ENCODE measurements around the gene EAF2.
"Not testable (repeated sequence)": the region's sequence is repeated elsewhere in the genome, so short reads cannot be mapped to it uniquely, and the experiment has no call there.

EAF2 gene

DNA sequence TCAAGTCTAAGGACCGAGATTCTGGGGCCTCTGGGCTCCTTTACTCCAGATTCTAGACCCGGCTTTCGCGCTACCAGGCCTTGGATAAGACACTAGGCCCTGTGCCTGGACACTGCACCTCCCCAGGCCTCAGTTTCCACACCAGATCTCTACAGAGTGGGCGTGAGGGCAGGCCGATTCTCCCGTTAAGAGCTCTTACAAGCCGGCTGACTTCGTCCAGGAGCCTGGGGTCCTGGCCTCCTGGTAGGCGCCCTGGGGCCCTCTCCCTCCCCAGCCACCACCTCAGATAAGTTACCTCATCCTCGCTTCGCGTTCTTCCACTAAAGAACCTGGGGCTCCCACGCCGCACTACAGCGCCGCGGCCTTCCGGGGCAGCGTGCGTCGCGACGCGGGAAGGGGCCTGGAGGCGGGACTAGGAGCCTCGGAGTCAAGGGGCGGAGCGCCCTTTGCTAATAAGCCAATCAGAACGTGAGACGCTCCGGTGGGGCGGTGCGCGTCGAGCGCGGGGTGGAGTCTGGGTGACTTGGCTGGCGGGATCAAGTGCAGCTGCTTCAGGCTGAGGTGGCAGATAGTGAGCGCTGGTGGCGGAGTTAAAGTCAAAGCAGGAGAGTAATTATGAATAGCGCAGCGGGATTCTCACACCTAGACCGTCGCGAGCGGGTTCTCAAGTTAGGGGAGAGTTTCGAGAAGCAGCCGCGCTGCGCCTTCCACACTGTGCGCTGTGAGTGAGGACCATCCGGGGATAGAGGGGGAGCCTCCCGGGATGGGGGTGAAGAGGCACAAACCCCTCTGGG lies at the start of gene EAF2, which contains the start of gene IQCB1:
Gene EAF2, plus strand, starts transcription at position 539 of the 794 bp plus-strand sequence. Its CDS starts 77 bp downstream, at position 616.
Gene IQCB1, minus strand, starts transcription at position 390 of the 794 bp plus-strand sequence. CDS start 6,100 bp downstream, outside the sequence.
- peak; percentile 93 for DNase-seq

DNA sequence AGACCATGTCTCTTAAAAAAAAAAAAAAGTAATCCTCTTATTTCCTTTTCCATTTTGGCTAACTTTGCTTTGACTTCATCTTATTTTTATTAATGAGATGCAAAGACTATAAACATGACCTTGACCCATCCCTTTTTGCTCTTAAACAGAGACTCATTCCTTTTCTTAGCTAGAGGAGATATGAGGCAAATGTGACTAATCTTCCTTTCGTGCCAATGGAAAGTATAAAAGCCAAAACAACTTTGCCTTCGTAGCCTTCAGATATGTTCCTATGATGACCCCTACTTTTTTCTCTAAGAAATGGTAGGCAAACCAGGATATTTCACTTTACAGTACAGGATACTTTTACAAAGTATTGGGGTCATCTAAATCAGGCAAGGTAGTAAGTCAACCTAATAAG lies 48.5 kb upstream of the EAF2 start:
- no peak for DNase-seq

DNA sequence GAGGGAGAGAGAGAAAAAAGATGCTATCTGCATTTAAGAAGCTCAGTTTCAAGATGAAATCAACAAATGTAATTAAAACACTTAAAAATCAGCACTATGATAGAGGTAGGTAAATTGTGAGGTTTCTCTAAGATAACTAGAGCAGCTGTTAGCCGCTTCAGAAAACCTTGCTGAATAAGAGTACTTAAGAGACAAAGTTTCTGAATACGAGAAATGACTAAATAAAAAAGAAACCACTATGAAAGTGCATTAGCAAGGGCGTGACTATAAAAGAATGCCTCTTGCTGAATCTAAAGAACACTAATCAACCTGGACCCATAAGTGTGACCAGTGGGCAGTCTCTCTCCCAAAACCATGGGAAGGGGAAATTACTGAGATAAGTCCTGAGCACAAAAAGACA lies 41.9 kb upstream of the EAF2 start:
- no peak for DNase-seq

DNA sequence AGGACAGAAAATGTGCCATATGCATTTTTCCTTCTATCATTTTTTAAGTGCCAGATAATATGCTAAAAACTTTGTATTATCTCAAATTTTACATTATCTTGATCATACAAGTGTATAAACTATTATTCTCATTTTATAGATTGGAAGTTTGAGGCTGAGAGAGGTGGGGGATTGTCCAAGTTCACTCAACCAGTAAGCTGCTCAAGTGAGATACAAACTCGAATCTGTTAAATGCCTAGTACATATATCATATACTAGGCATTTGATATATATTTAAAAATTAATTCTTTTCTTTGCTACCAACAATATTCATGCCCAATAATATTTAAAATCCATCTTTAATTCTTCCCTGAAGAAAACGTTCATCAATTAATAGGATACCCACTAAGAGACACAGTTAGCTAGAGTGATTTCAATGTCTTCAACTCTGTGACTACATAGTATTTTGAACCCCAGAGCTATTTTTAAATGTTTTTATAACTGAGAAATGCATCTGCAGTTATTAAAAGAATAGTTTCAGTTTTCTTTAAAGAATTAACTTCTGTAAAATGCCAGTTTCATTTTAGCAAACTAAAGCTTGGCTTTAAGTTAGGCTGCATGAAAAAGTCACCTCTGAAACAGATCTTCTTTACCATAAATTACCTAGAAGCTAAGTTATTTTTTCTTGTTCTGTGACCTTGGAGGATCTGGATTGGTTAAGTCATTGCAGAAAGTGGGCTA lies 40.6 kb upstream of the EAF2 start:
- no peak for DNase-seq

DNA sequence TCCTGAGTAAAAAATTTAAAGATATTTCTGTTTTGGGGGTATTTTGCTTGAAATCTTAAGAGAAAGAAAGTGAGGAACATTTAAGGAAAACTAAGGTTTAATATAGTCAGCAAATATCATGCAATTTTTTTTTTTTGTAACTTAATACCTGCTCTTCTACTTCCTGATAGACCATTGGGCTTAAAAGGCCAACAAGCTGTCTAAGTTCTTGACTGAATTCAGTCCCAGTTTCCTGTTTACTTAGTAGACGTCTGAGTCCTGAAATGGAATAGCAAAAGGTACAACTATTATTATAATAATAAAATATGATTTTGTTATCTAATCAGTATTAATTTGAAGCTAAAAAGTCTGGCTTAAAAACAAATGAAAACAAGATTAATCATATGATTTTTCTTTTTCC lies 38.0 kb upstream of the EAF2 start:
- no peak for DNase-seq

DNA sequence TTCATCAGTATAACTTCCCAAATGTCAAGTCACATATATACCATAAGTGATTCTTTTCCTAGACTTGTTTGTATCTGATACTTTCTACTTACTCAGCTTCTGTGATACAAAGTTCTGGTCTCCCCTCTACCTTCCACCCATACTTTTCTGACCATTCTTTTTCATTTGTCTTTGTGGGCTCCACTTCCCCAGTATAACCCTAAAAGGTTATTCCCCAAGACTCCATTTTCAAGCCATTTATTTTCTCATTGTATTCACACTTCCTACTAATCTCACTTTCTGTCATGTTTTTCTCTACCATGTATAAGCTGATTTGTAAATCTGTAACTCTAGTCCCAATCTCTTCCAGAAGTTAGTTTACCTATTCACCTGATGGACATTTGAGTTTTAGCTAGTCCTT lies 34.1 kb upstream of the EAF2 start:
- no peak for DNase-seq

DNA sequence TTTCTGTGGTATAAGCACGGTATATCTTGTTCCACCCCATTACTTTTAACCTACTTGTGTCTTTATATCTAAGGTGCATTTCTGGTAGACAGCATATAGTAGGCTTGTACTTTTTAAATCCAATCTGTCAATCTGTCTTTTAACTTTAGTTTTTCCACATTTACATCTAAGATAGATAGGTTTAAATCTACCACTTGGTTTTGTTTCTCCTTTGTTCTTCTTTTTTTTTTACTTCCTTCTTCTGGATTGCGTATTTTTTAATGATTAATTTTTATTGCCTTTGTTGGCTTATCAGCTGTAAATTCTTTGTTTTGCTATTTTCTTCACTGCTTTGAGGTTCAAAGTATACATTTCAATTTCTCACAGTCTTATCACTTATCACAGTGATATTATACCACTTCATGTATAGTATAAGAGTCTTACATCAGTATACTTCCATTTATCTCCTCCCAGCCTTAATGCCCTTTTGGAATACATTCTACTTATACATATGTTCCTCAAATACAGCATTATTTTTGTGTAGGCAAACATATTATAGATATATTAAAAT lies 31.2 kb upstream of the EAF2 start:
- DNase-seq = no peak

DNA sequence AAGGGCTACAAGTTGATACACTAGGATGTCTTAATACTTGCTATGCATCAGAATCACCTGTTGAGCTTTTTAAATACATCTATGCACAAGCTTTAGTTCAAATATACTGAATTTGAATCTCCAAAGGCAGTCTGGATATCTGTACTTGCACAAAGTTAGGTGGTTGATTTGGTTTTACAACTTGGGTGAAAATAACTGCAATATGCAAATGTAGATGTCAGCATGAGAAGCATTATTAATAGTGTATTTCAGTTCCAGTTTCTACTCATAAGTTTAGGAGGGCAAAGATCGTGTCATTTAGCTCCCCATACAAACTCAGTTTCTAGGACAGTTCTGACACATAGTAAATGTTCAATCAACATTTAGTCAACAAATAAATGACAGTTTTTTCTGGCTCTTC lies 25.8 kb upstream of the EAF2 start:
- DNase-seq = no peak

DNA sequence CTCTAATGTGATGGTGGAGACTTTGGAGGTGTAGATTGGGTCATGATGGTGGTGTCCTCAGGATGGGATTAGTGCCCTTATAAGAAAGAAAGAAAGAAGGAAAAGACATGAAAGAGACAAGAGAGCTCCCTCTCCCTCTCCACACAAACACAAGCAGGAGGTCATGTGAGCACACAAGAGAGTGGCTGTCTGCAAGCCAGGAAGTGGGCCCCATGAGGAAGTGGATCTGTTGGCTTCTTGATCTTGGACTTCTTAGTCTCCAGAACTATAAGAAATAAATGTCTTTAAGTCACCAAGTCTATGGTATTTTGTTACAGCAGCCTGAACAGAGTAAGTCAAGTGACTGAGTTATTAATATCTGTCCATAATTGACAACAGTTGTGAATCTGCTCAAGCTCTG lies 17.3 kb upstream of the EAF2 start:
- DNase-seq = no peak

DNA sequence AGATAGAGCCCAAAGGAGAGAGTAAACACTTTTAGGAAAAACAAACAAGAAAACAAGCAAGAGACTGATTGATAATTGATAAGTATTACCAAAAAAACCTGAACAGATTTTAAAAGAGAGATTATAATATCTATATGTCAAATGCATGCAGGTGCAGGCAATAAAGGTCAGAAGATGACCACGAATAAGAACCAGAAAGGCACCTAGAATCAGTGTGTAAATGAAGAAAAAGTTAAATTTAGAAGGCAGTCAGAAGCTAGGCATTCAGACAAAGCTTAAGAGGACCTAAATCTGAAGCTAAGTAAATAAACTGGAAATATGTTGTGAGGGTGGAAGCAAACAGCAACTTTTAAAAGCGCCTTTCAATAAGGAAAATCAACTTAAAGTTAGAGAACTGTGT lies 16.4 kb upstream of the EAF2 start:
- DNase-seq = no peak

DNA sequence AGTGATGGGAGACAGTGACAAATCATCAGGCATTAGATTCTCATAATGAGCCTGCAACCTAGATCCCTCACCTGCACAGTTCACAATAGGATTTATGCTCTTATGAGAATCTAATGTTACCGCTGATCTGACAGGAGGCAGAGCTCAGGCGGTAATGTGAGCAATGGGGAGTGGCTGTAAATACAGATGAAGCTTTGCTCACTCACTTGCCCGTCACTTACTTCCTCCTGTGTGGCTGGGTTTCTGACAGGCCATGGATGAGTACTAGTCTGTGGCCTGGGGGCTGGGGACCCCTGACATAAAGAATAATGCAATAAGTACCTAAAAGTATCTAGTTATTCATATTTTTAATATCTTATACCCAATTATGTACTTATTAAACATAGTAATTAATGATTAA lies 15.8 kb upstream of the EAF2 start:
- no peak for DNase-seq

DNA sequence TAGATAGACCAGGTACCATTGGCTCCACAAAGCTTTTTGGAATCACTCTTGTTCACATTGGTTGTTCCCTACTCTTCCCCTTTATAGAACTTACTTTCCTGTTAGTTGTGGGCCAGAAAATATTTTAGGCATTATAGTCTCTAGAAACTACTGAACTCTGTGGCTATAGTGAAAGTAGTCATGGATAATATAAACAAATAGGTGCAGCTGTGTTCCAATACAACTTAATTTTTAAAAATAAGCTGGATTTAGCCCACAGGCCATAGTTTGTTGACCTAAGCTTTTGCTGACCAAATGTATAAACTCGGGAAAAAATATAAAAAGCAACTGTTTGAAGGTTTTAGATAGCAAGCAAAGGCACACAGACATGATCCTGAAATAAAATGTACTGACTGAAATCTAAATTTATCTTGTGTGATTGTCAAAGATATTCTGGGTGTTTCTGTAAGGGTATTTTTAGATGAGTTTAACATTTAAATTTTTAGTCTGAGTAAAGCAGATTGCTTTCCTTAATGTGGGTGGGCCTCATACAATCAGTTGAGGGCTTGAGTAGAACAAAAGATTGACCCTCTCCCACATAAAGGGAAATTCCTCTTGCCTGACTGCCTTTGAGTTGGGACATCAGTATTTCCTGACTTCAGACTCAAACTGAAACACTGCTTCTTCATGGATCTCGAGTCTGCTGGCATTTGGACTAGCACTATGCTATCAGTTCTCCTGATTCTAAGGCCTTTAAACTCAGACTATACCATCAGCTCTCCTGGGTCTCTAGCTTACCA lies 13.4 kb upstream of the EAF2 start:
- DNase-seq = no peak

DNA sequence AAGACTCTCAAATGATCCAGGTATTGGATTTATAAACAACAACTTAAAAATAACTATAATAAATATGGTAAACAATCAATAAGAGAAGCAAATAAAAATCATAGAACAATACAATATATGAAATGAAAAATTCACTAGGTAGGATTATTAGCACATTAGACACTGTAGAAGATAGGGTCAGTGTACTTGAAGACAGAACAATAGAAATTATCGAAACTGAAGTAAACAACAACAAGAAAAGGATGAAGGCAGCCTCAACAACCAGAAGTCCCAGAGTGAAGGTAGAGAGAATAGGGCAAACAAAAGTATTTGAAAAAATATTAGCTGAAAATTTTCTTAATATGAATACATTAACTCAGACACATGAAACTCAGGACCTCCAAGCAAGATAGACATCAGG lies 12.0 kb upstream of the EAF2 start:
- no peak for DNase-seq

DNA sequence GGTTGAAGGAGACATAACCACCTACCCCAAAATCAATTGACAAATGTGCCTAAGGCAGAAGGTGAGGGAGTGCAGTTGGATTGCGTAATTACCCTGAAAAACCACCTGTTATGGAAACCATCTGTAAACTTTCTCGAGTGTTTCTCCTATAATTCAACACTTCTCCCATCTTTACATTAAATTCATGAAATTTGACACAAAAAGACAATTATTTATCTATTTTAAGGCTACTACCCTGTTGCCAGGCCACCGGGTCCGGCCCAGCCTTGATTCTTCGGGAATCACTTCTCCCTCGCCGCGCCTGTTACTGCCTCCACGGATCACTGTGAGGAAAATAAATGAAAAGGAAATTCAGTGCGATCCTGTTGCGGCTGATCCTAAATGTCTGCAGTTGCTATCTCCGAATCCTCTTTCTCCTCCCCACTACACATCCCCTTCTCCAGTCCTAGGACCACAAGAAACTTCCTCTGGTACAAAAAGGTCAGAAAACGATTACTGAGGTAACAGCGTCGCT lies 795 bp upstream of the EAF2 start:
- DNase-seq = peak; percentile 0

DNA sequence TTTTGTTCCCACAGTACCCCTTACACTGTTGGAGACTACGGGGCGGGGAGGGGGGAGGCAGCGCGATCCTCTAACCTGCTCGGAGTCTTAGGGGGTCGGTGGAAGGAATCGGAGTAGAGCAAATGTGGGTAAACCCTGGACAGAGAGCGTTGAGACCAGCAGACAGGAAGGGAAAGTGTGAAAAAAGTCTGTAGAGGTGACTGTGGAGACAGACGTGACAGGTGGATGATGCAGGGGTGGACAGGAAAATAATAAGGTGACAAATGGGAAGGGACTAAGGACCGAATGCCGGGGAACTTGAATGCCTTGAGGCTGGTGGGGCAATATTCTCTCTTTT lies 424 bp downstream of the EAF2 start:
- DNase-seq = no peak

DNA sequence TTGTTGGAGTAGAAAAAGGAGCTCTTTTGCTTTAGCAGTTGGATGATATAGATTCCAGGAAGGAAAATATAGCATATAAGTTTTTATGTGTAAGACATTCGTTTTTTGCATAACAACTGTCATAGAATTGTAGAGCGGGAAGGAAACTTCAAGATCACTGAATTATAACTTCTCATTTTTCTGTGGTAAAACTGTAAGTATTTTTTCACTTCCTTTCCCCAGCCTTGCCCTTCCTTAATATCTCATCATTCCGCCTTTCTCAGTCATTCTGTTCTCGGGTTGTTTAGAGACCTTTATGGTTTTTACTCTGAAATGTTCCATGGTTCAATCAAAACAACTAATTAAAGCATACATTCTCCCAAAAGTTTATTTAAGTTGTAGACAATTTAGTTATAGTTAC lies 1.1 kb downstream of the EAF2 start:
- no peak for DNase-seq

DNA sequence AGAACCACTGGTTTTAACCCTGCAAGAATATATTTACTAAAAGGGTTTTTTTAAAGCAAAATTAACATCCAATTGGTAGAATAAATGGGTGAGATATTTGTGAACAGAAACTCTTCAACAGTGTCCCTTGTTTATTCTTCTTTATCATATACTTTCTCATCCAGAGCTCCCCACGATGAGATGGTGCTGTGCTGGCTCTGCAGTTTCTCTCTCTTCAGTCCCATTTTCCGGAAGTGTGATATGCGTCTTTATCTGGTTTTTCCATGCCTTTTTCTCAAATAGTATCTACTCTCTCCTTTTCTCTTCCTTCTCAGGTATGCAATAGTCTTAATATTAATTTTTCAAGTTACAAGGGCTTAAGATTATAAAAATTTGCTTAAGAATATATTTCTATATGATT lies 1.5 kb downstream of the EAF2 start:
- no peak for DNase-seq

DNA sequence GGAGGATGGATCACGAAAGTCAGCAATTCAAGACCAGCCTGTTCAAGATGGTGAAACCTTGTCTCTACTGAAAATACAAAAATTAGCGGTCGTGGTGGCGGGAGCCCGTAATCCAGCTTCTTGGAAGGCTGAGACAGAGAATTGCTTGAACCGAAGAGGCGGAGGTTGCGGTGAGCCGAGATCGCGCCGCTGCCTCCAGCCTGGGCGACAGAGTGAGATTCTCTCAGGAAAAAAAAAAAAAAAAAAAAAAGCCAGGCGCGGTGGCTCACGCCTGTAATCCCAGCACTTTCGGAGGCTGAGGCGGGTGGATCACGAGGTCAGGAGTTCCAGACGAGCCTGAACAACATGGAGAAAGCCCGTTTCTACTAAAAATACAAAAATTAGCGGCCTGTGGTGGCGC lies 5.0 kb downstream of the EAF2 start:
- DNase-seq = no peak

DNA sequence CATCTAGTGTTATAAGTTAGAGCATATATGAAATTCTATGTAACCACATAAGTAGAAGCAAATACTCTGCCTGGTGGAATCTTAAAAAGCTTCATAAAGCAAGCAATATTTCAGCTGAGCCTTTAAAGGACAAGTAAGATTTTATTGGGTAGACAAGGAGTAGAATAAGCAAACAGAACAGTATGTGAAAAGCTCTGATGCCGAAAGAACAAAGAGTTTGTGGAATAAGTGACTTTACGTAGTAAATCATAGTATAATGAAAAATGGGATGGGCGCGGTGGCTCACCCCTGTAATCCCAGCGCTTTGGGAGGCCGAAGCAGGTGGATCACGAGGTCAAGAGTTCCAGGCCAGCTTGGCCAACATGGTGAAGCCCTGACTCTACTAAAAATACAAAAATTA lies 9.9 kb downstream of the EAF2 start:
- DNase-seq = no peak

DNA sequence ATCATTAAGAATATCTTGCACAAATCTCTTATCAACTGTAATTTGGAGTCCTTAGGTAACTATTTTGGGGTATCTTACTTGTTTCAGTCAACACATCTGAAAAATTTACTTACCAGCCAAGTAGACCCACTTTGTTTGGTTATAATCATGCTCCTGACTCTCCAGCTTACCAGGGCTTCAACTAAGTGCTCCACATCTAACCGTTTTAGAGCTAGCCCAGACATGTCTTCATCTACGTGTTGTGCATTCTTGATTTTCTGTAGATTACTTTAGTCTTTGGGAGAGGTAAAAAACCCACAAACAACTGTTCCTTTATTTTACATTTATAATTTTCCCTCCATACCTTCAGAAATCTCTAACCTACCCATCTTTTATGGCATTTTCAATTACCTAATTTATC lies 17.2 kb downstream of the EAF2 start:
- DNase-seq = no peak

DNA sequence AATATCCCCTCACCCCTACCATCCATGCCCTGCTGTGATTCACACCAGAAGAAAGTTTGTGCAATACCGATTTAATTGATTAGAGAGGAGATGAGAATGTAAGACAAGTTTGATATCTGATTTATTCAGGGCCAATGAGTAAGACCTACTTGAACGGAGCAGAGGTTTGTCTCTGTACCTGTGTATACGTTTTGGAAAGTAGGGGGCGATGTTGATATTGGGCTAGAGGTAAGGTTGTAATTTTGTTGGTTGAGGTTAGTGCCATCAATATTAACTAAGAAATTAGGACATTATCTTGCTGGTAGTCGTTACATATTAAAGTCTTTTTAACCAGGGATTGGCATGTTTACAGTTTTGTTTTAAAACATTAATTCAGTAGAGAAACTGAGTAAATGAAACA lies 20.5 kb downstream of the EAF2 start:
- DNase-seq = no peak

DNA sequence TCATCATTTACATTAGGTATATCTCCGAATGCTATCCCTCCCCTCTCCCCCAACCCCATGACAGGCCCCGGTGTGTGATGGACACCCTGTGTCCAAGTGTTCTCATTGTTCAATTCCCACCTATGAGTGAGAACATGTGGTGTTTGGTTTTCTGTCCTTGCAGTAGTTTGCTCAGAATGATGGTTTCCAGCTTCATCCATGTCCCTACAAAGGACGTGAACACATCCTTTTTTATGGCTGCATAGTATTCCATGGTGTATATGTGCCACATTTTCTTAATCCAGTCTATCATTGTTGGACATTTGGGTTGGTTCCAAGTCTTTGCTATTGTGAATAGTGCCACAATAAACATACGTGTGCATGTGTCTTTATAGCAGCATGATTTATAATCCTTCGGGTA lies 22.8 kb downstream of the EAF2 start:
- not testable (repeated sequence) for DNase-seq

DNA sequence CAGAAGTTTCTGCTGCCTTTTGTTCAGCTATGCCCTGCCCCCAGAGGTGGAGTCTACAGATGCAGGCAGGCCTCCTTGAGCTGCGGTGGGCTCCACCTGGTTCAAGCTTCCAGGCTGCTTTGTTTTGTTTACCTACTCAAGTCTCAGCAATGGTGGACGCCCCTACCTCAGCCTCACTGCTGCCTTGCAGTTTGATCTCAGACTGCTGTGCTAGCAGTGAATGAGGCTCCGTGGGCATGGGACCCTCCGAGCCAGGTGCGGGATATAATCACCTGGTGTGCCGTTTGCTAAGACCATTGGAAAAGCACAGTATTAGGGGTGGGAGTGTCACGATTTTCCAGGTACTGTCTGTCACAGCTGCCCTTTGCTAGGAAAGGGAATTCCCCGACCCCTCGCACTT lies 28.2 kb downstream of the EAF2 start:
- DNase-seq = not testable (repeated sequence)

All from fibroblast of upper back skin (primary cell).